Glutamatergic neuron (in vitro differentiated cells): ENCODE results near the gene TRAF2. TPM values are rescaled to one million over a fixed set of nuclear protein-coding genes. Genes with fewer than 3 reads are reported as not detected.
A peak's percentile ranks its signal among the peaks of the same experiment; 100 is the strongest.

ENCODE experiments used
- DNase-seq: peaks from one replicate; pipeline ENCODE4 v3.0.0; 2022
- H3K27ac Mint-ChIP-seq: one replicate; pipeline ENCODE4 v1.8.0; 2020; ENCODE audit warnings: mild to moderate bottlenecking, mixed read lengths, inconsistent platforms; ENCODE audit not compliant: unreplicated experiment
- H3K27me3 Mint-ChIP-seq: one replicate; pipeline ENCODE4 v1.8.0; 2020; ENCODE audit warnings: mild to moderate bottlenecking, moderate library complexity, mixed read lengths, inconsistent platforms; ENCODE audit not compliant: unreplicated experiment
- H3K36me3 Mint-ChIP-seq: one replicate; pipeline ENCODE4 v1.8.0; 2020; ENCODE audit warnings: mild to moderate bottlenecking, mixed read lengths, inconsistent platforms; ENCODE audit not compliant: unreplicated experiment
- H3K4me1 Mint-ChIP-seq: one replicate; pipeline ENCODE4 v1.8.0; 2020; ENCODE audit warnings: mild to moderate bottlenecking, low read depth, mixed read lengths, inconsistent platforms; ENCODE audit not compliant: unreplicated experiment
- H3K4me3 Mint-ChIP-seq: one replicate; pipeline ENCODE4 v1.8.0; 2020; ENCODE audit warnings: mild to moderate bottlenecking, mixed read lengths, inconsistent platforms; ENCODE audit not compliant: unreplicated experiment
- H3K9me3 Mint-ChIP-seq: one replicate; pipeline ENCODE4 v1.8.0; 2020; ENCODE audit warnings: mild to moderate bottlenecking, moderate library complexity, mixed read lengths, inconsistent platforms; ENCODE audit not compliant: unreplicated experiment
- total RNA-seq: library from RNA; stranded (reverse); fragmentation: NEBNext Ultra II Directional; extraction: Animal tissue kit (Norgen Biotek cat#: 25700); gene quantifications from one replicate; pipeline ENCODE4 v1.2.1, GENCODE V29; 2021; ENCODE audit not compliant: unreplicated experiment
- TF ChIP-seq, protein P1 (sequence below): fragments of 200-600 bp; sonication (generic); IDR thresholded peaks from one replicate; pipeline ENCODE4 v1.5.0; 2021; ENCODE audit not compliant: partially characterized antibody, unreplicated experiment

The TRAF2 gene
- total RNA-seq, 1 donor from 2014 or later = 27.3 TPM

DNA sequence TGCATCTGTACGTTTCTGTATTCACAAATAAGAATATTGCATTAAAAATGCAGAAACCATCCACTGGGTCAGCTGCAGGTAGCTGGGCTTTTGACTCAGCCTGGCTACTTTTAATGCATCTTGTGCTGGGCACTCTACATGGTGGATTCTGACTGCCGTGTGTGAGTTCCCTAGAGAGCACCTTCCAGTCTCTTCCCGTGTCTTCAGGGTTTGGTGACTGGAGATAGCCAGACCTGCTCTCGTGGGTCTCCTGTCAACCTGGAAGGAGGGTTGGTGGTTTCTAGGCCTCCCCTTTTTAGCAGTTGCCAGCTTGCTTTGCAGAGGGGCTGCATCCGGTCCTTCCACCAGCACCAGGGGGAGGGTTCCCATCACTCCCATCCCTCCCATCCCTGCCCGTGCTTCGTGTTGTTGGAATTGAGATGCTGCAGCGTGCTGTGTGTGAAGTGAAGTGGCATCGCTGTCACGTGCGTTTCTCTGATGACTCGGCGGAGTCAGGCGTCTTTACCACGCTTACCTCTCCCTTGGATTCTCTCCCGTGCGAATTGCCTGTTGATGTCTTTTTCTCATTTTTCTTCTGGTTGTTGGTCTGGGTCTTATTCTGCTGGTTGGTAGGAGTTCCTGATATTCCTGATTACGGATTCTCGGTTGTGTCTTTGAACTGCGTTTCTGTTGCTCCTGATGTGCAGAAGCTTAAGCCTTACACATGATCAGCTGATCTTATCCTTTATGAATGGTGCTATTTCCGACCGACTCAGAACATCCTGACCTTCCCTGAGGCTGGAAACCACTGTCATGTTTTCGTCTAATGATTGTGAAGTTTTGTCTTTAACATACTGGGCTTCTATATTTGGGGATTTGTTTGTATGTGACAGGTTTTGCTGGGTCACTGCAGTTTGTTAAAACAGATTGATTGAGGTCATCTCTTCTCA, 41.3 kb downstream of the TRAF2 start:
- peaks cover 10% of the 10 kb centered on the region for H3K4me1 Mint-ChIP-seq
- no peak overlapping the region for H3K27ac Mint-ChIP-seq

DNA sequence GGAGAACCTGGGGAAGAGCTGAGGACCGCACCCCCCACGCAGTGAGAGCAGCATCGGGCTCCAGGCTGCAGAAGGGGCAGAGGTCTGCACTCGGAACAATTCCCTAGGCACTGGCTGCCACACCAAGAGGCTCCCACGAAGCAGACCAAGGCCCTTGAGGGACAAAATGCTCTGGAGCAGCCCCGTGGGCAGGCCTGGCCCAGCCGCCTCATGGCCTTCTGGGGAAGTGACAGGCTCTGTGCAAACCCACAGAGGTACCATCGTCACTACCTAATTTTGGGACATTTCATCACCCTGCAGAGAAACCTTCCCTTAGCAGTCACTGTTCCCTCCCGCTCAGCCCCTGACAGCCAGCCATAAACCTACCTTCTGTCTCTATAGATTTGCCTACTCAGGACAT, 42.3 kb downstream of the TRAF2 start:
- Mint-ChIP-seq H3K4me1 (peaks cover 10% of the 10 kb centered on the region), H3K27ac (no peak overlapping the region), H3K36me3 (peaks cover 8% of the 10 kb centered on the region), H3K4me3 (no peak overlapping the region), H3K27me3 (peaks cover 4% of the 10 kb centered on the region), H3K9me3 (peaks cover 6% of the 10 kb centered on the region)
- TF ChIP-seq, protein P1, sequence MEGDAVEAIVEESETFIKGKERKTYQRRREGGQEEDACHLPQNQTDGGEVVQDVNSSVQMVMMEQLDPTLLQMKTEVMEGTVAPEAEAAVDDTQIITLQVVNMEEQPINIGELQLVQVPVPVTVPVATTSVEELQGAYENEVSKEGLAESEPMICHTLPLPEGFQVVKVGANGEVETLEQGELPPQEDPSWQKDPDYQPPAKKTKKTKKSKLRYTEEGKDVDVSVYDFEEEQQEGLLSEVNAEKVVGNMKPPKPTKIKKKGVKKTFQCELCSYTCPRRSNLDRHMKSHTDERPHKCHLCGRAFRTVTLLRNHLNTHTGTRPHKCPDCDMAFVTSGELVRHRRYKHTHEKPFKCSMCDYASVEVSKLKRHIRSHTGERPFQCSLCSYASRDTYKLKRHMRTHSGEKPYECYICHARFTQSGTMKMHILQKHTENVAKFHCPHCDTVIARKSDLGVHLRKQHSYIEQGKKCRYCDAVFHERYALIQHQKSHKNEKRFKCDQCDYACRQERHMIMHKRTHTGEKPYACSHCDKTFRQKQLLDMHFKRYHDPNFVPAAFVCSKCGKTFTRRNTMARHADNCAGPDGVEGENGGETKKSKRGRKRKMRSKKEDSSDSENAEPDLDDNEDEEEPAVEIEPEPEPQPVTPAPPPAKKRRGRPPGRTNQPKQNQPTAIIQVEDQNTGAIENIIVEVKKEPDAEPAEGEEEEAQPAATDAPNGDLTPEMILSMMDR = no peak
- no peak for DNase-seq

More for the DNA sequence above, 41.3 kb downstream of the TRAF2 start:
- no peak for DNase-seq
- TF ChIP-seq, protein P1 = no peak
- Mint-ChIP-seq H3K9me3 (peaks cover 2% of the 10 kb centered on the region), H3K27me3 (peaks cover 4% of the 10 kb centered on the region), H3K4me3 (peak overlapping the region; percentile 7), H3K36me3 (peaks cover under 1% of the 10 kb centered on the region)

DNA sequence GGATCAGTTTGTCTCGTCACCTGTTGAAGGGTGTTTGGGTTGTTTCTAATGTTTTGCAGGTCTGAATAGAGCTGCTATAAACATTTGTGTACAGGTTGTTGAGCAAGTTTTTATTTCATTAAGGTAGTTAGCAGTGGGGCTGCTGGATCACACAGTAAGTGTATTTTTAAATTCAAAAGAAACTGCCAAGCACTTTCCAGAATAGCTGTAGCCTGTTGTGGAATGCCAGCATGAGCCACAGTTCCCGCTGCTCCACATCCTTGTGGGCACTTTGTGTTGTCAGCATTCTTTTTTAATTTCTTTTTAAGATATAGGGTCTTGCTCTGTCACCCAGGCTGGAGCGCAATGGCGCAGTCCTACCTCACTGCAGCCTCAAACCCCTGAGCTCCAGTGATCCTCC, 43.7 kb downstream of the TRAF2 start:
- H3K4me3 Mint-ChIP-seq = no peak overlapping the region
- peaks cover 8% of the 10 kb centered on the region for H3K27me3 Mint-ChIP-seq
- H3K9me3 Mint-ChIP-seq = peaks cover 4% of the 10 kb centered on the region
- TF ChIP-seq, protein P1 = no peak
- H3K36me3 Mint-ChIP-seq = peaks cover 8% of the 10 kb centered on the region
- DNase-seq = no peak
- H3K27ac Mint-ChIP-seq = no peak overlapping the region
- H3K4me1 Mint-ChIP-seq = peaks cover 10% of the 10 kb centered on the region

DNA sequence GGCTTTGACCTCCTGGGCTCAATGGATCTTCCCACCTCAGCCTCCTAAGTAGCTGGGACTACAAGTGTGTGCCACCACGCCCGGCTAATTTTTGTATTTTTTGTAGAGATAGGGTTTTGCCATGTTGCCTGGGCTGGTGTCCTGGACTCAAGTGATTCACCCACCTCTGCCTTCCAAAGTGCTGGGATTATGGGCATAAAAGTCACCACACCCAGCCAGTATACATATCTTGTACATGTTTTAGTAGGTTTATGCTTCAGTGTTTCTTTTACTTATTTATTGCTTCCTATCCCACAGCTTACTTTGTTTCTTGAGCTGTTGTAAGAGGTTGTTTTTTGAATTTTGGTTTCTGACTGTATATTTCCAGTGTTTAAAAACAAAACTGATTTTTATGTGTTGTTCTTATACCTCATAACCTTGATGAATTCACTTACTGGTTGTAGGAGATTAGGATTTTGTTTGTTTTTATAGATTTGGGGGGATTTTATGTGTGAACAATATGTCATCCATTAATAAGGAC, 45.4 kb downstream of the TRAF2 start:
- Mint-ChIP-seq H3K27ac (no peak overlapping the region), H3K4me3 (no peak overlapping the region), H3K36me3 (peaks cover 8% of the 10 kb centered on the region), H3K27me3 (peaks cover 6% of the 10 kb centered on the region), H3K4me1 (peaks cover 10% of the 10 kb centered on the region), H3K9me3 (peaks cover 7% of the 10 kb centered on the region)
- DNase-seq = no peak
- TF ChIP-seq, protein P1 = no peak

DNA sequence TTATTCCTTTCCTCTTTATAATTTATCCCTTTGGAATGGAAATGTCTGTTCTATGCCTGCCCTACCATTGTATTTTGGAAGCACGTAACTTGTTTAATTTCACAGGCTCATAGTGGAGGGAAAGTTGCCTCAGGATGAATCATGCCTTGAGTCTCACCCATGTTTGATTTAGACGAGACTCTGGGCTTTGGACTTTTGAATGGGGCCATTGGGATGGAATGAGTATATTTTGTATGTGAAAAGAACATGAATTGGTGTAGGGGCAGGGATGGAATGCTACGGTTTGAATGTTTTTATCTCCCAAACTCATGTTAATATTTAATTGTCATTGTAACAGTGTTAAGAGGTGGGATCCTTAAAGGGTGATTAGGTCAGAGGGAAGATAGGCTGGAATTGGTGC, 48.0 kb downstream of the TRAF2 start:
- Mint-ChIP-seq H3K27ac (no peak overlapping the region), H3K4me3 (no peak overlapping the region), H3K27me3 (peaks cover 9% of the 10 kb centered on the region), H3K36me3 (peaks cover 8% of the 10 kb centered on the region), H3K4me1 (no peaks in the 10 kb centered on the region), H3K9me3 (peaks cover 16% of the 10 kb centered on the region)
- TF ChIP-seq, protein P1 = no peak
- DNase-seq = no peak
